ENCODE measurements around the gene CLK1.

CLK1 gene

GRCh38 chr2:200811333-200812121 lies 52.9 kb downstream of the CLK1 start, which contains the start of gene BZW1:
BZW1 (plus strand) TSS chr2:200811910; CDS start chr2:200813218, 1,308 bp downstream.
- DNase-seq = peak; percentile 97

- DNase-seq = no peak
Measured at GRCh38 chr2:200810998-200811332, 53.5 kb downstream of the CLK1 start.

- peak; percentile 47 to 67 for DNase-seq
Measured at GRCh38 chr2:200810252-200810997, 54.0 kb downstream of the CLK1 start.

DNA sequence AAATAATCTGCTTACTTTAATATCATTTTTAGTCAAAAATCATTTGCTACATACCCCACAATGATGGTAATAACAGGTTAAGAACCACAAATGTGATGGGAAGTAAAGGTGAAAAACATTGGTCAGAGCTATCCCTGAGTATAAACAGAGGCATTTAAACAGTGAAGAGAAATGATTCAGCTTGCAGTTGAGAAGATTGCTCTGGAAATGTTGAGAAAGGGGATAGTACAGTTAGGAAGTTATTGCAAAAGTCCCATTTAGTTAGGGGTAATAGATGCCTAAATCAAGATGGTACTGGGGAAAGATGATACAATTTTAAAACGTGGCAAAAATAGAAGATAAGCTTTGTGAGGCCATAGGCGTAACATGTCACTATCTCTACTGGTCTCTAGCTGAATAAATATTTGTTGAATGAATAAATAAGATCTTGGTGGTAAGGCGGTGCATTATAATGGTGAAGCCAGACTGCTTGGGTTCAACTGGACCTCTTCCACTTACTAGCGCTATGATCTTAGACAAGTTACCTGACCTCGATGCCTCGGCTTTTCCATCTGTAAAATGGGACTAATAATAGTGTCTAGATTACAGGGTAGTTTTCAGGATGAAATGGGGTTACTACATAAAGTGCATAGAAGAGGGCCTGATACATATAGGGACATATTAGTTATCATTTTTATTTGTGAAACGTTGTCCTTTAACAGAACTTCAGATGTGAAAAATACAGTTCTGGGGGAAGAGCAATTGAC lies 54.8 kb downstream of the CLK1 start:
- DNase-seq = no peak
